ENCODE results near the gene ZNF14. TPM values are rescaled to one million over a fixed set of nuclear protein-coding genes. Genes with fewer than 3 reads are reported as not detected.
"Not testable (repeated sequence)": the region's sequence is repeated elsewhere in the genome, so short reads cannot be mapped to it uniquely, and the experiment has no call there.

Gene ZNF14
- total RNA-seq, 3 donors from 2014 or later (not counting 1 experiment from before 2014, with no cell fraction given): 12.7 to 18.6 (median 14.0) TPM

DNA sequence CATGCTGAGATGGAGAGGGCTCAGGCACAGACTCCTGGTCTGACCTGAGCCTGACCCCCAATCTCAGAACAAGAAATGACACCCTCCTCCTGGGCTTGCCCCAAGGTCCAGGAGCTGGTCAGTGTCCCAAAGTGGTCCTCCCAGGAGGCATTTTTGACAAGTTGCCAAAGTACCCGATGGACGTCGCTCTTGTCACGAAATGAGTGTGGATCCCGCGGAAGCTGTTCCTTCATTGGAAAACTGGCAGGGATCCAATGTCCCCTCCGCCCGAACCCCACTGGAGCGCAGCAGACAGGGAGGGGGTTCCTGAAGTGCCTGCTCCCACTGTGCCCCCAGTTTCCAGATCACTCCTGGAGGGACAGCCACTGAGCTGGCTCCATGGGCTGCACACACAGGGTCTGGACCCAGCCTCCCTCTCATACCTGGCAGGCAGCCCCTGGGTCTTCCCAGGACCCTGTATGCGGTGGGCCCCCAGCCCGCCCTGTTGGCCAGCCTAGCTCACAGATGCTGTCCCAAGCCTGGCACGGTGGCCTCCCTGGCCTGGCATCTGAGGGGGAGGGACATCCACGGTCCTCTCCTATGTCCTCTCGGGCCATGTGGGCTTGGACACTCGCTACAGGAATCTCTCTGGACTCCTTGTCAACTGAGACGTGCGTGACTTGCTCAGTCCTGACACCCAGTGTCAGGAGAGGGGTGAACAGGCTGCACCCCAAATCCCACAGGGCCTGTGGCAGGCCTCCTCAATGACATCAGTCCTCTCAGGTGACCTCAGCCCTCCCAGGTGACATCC lies 12.8 kb upstream of the ZNF14 start:
- no peaks in the 10 kb centered on the region for H3K27me3 Mint-ChIP-seq (ENCODE audit: low read depth in 2 of 2)
- H3K4me3 Mint-ChIP-seq: no peak overlapping the region
- H3K9me3 ChIP-seq (ENCODE audit: control insufficient read depth, insufficient read depth, low read length): no peaks in the 10 kb centered on the region
- intact Hi-C loops (cut with micrococcal nuclease): no loop called here
- 91% methylated on average over 17 of the region's 17 CpGs for WGBS (ENCODE audit: insufficient coverage)
- TF ChIP-seq, protein P1, sequence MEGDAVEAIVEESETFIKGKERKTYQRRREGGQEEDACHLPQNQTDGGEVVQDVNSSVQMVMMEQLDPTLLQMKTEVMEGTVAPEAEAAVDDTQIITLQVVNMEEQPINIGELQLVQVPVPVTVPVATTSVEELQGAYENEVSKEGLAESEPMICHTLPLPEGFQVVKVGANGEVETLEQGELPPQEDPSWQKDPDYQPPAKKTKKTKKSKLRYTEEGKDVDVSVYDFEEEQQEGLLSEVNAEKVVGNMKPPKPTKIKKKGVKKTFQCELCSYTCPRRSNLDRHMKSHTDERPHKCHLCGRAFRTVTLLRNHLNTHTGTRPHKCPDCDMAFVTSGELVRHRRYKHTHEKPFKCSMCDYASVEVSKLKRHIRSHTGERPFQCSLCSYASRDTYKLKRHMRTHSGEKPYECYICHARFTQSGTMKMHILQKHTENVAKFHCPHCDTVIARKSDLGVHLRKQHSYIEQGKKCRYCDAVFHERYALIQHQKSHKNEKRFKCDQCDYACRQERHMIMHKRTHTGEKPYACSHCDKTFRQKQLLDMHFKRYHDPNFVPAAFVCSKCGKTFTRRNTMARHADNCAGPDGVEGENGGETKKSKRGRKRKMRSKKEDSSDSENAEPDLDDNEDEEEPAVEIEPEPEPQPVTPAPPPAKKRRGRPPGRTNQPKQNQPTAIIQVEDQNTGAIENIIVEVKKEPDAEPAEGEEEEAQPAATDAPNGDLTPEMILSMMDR (IDR thresholded peaks at IDR 0.05): no peak
- H3K4me3 ChIP-seq (ENCODE audit: low read length): no peak overlapping the region
- H3K36me3 ChIP-seq (ENCODE audit: control insufficient read depth, insufficient read depth, low read length): no peaks in the 10 kb centered on the region
- no peaks in the 10 kb centered on the region for H3K36me3 Mint-ChIP-seq
- no peaks in the 10 kb centered on the region for H3K4me1 ChIP-seq (ENCODE audit: control insufficient read depth, insufficient read depth, low read length)
- no peaks in the 10 kb centered on the region for H3K9me3 Mint-ChIP-seq
- H3K4me1 Mint-ChIP-seq: no peaks in the 10 kb centered on the region
- DNase-seq (peak in 1 of 2 donors; percentile 28), ATAC-seq (no peak)
- no peak overlapping the region for H3K27ac ChIP-seq (ENCODE audit: low read length)
- no peaks in the 10 kb centered on the region for H3K27me3 ChIP-seq (ENCODE audit: control insufficient read depth, insufficient read depth, low read length)
- H3K27ac Mint-ChIP-seq: no peak overlapping the region

DNA sequence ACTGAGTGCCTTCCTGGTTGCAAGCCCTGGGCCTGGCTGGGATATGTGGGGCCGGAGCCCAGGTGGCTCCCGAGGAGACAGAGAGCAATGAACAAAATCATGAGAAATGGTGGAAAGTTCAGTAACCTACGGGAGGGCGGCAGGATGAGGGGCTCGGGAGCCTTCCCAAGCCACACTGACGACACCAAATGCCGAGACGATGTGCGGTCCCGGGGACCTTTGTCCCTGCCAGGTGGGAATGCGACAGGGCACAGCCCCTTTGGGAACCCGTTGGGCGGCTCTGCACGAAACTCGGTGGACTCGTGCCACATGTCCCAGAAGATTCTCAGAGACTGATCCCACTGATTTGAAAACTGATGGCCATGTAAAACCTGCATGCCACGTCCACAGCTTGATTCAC lies 11.7 kb upstream of the ZNF14 start:
- Mint-ChIP-seq H3K4me3 (no peak overlapping the region), H3K27me3 (ENCODE audit: low read depth in 2 of 2) (no peaks in the 10 kb centered on the region), H3K4me1 (no peaks in the 10 kb centered on the region), H3K9me3 (no peaks in the 10 kb centered on the region), H3K36me3 (no peaks in the 10 kb centered on the region), H3K27ac (no peak overlapping the region)
- H3K36me3 ChIP-seq (ENCODE audit: control insufficient read depth, insufficient read depth, low read length): no peaks in the 10 kb centered on the region
- H3K4me3 ChIP-seq (ENCODE audit: low read length): no peak overlapping the region
- 91% methylated on average over 17 of the region's 17 CpGs for WGBS (ENCODE audit: insufficient coverage)
- DNase-seq (no peak), ATAC-seq (no peak)
- no peaks in the 10 kb centered on the region for H3K4me1 ChIP-seq (ENCODE audit: control insufficient read depth, insufficient read depth, low read length)
- intact Hi-C loops (cut with micrococcal nuclease): no loop called here
- H3K27me3 ChIP-seq (ENCODE audit: control insufficient read depth, insufficient read depth, low read length): no peaks in the 10 kb centered on the region
- no peak overlapping the region for H3K27ac ChIP-seq (ENCODE audit: low read length)
- TF ChIP-seq, protein P1 (IDR thresholded peaks at IDR 0.05): no peak
- H3K9me3 ChIP-seq (ENCODE audit: control insufficient read depth, insufficient read depth, low read length): no peaks in the 10 kb centered on the region

DNA sequence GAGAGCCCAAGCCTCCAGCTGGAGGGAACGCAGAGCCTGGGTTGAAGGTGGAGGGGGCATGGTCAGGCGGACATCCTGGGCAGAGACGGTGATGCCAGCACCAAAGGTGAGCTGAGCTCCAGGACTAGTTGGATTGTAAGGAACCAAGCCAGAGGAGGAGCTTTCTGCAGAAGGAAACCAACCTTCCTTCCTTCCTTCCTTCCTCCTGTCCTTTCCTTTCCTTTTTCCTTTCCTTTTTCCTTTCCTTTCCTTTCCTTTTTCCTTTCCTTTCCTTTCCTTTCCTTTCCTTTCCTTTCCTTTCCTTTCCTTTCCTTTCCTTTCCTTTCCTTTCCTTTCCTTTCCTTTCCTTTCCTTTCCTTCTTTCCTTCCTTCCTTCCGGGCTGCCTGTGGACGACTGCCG lies 11.0 kb upstream of the ZNF14 start:
- H3K9me3 Mint-ChIP-seq; H3K27ac Mint-ChIP-seq; H3K27me3 ChIP-seq (ENCODE audit: control insufficient read depth, insufficient read depth, low read length); H3K4me3 ChIP-seq (ENCODE audit: low read length); DNase-seq; ATAC-seq; intact Hi-C loops (cut with micrococcal nuclease); H3K36me3 ChIP-seq (ENCODE audit: control insufficient read depth, insufficient read depth, low read length); H3K27ac ChIP-seq (ENCODE audit: low read length); H3K4me1 ChIP-seq (ENCODE audit: control insufficient read depth, insufficient read depth, low read length); H3K4me1 Mint-ChIP-seq; H3K36me3 Mint-ChIP-seq; H3K27me3 Mint-ChIP-seq (ENCODE audit: low read depth in 2 of 2); H3K9me3 ChIP-seq (ENCODE audit: control insufficient read depth, insufficient read depth, low read length); H3K4me3 Mint-ChIP-seq: not testable (repeated sequence)
- 82% methylated on average over 6 of the region's 6 CpGs for WGBS (ENCODE audit: insufficient coverage)

DNA sequence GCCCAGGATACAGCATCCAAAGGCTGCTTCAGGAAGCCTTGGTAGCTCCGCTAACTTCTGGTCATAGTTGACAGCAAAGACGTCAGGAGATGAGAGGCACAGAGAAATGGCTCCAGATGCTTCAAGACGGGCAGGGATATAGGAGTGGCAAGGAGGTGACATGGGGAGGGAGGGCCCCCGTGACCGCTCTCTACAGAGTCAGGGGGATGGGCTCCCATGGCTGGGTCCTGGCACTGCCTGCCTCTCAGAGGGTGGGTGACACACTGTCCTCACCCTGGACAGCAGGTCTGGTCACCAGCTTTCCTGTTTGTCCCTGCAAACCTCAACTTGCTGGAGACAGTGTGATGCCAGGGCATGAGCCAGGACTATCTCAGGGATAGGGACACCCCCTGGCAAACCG lies 10.3 kb upstream of the ZNF14 start:
- ATAC-seq: no peak

More for the DNA sequence above, 10.3 kb upstream of the ZNF14 start:
- TF ChIP-seq, protein P1 (IDR thresholded peaks at IDR 0.05): no peak
- no peaks in the 10 kb centered on the region for H3K27me3 ChIP-seq (ENCODE audit: control insufficient read depth, insufficient read depth, low read length)
- Mint-ChIP-seq H3K9me3 (no peaks in the 10 kb centered on the region), H3K27ac (no peak overlapping the region), H3K4me3 (no peak overlapping the region), H3K36me3 (no peaks in the 10 kb centered on the region), H3K27me3 (ENCODE audit: low read depth in 2 of 2) (no peaks in the 10 kb centered on the region), H3K4me1 (no peaks in the 10 kb centered on the region)
- no peaks in the 10 kb centered on the region for H3K4me1 ChIP-seq (ENCODE audit: control insufficient read depth, insufficient read depth, low read length)
- WGBS (ENCODE audit: insufficient coverage): 93% methylated on average over 6 of the region's 6 CpGs
- no peaks in the 10 kb centered on the region for H3K36me3 ChIP-seq (ENCODE audit: control insufficient read depth, insufficient read depth, low read length)
- H3K27ac ChIP-seq (ENCODE audit: low read length): no peak overlapping the region
- intact Hi-C loops (cut with micrococcal nuclease): no loop called here
- H3K4me3 ChIP-seq (ENCODE audit: low read length): no peak overlapping the region
- no peaks in the 10 kb centered on the region for H3K9me3 ChIP-seq (ENCODE audit: control insufficient read depth, insufficient read depth, low read length)
- DNase-seq: no peak

Data from natural killer cell (primary cell).